Measurements from ENCODE around the gene RFPL3. TPM values are rescaled to one million over a fixed set of nuclear protein-coding genes. Genes with fewer than 3 reads are reported as not detected.

The RFPL3 gene
- total RNA-seq, 2 donors from 2014 or later, result 1.7 TPM; not detected in 1

DNA sequence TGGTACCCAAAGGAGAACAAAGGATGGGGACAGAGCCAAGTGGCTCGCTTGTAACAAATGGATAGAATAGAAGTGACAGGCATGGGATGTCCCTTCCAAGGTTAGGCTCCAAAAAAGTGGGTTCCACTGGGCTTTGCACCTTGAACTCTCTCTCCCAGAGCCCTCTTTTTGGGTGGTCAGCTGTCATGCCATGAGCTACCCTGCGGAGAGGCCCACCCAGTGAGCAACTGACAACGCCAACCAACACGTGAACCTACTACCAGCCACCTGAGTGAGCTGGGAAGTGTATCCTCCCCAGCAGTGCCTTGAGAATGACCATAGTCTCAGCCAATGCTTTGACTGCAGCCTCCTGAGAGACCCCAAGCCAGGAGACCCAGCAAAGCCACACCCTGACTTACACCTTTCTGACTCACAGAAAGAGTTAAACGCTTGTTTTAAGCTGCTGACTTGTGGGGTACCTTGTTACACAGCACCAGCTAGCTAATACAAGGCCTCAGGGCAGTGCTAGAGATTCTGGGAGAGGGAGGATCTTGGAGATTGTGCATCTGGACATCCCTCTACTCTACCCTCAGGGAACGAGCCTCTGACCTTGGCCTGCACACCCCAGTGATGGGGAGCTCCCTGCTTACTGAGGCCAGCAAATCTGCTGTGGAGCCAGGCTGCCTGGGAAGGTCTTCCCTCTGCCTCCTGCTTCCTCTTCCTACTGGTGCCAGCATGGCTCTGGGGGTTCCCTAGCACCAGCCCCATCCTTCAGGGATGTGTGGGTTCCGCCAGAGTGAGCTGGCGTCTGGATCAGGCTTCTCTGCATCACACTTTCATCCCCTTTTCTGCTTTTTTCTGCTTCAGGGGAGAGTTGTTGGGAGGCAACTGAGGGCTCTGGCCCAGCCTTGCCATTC lies 29.1 kb upstream of the RFPL3 start:
- DNase-seq (ENCODE audit: low spot score), result no peak
- Histone ChIP-seq H3K9me3 (no peaks in the 10 kb centered on the region), H3K27ac (no peak overlapping the region), H3K4me1 (replicated peaks) (no peaks in the 10 kb centered on the region), H3K4me3 (no peak overlapping the region), H3K36me3 (no peaks in the 10 kb centered on the region), H3K27me3 (replicated peaks; ENCODE audit: insufficient read depth) (no peaks in the 10 kb centered on the region)
- WGBS, result 93% methylated on average over 8 of the region's 8 CpGs
- intact Hi-C loops (cut with DNase I), result no loop called here
- TF ChIP-seq POLR2AphosphoS5 (IDR thresholded peaks at IDR 0.05), result no peak
- TF ChIP-seq, protein P1, sequence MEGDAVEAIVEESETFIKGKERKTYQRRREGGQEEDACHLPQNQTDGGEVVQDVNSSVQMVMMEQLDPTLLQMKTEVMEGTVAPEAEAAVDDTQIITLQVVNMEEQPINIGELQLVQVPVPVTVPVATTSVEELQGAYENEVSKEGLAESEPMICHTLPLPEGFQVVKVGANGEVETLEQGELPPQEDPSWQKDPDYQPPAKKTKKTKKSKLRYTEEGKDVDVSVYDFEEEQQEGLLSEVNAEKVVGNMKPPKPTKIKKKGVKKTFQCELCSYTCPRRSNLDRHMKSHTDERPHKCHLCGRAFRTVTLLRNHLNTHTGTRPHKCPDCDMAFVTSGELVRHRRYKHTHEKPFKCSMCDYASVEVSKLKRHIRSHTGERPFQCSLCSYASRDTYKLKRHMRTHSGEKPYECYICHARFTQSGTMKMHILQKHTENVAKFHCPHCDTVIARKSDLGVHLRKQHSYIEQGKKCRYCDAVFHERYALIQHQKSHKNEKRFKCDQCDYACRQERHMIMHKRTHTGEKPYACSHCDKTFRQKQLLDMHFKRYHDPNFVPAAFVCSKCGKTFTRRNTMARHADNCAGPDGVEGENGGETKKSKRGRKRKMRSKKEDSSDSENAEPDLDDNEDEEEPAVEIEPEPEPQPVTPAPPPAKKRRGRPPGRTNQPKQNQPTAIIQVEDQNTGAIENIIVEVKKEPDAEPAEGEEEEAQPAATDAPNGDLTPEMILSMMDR (IDR thresholded peaks at IDR 0.05), result no peak
- no peak for TF ChIP-seq POLR2A (IDR thresholded peaks at IDR 0.05)

- Histone ChIP-seq H3K9me3 (no peaks in the 10 kb centered on the region), H3K27ac (no peak overlapping the region), H3K27me3 (replicated peaks; ENCODE audit: insufficient read depth) (no peaks in the 10 kb centered on the region), H3K4me3 (no peak overlapping the region), H3K36me3 (no peaks in the 10 kb centered on the region), H3K4me1 (replicated peaks) (no peaks in the 10 kb centered on the region)
- intact Hi-C loops (cut with DNase I), result no loop called here
- no peak for DNase-seq (ENCODE audit: low spot score)
- WGBS, result 83% methylated on average over 8 of the region's 8 CpGs
- TF ChIP-seq POLR2AphosphoS5 (IDR thresholded peaks at IDR 0.05) (no peak), POLR2A (IDR thresholded peaks at IDR 0.05) (no peak)
- TF ChIP-seq, protein P1 (IDR thresholded peaks at IDR 0.05), result no peak
Measured at GRCh38 chr22:32329202-32329645, 28.4 kb upstream of the RFPL3 start.

- Histone ChIP-seq H3K4me1 (replicated peaks) (no peaks in the 10 kb centered on the region), H3K36me3 (no peaks in the 10 kb centered on the region), H3K4me3 (no peak overlapping the region), H3K27me3 (replicated peaks; ENCODE audit: insufficient read depth) (no peaks in the 10 kb centered on the region), H3K9me3 (no peaks in the 10 kb centered on the region), H3K27ac (no peak overlapping the region)
- intact Hi-C loops (cut with DNase I), result no loop called here
- no peak for DNase-seq (ENCODE audit: low spot score)
- WGBS, result 76% methylated on average over 28 of the region's 28 CpGs
- TF ChIP-seq POLR2A (IDR thresholded peaks at IDR 0.05), result no peak
- TF ChIP-seq POLR2AphosphoS5 (IDR thresholded peaks at IDR 0.05), result no peak
- TF ChIP-seq, protein P1 (IDR thresholded peaks at IDR 0.05), result no peak
Measured at GRCh38 chr22:32331236-32331917, 26.3 kb upstream of the RFPL3 start.

GRCh38 chr22:32331918-32332725 lies 25.5 kb upstream of the RFPL3 start:
- Histone ChIP-seq H3K27ac (no peak overlapping the region), H3K9me3 (no peaks in the 10 kb centered on the region), H3K4me1 (replicated peaks) (no peaks in the 10 kb centered on the region), H3K4me3 (no peak overlapping the region), H3K36me3 (no peaks in the 10 kb centered on the region), H3K27me3 (replicated peaks; ENCODE audit: insufficient read depth) (no peaks in the 10 kb centered on the region)
- 74% methylated on average over 15 of the region's 15 CpGs for WGBS
- DNase-seq (ENCODE audit: low spot score), result no peak
- TF ChIP-seq, protein P1 (IDR thresholded peaks at IDR 0.05), result no peak
- TF ChIP-seq POLR2A (IDR thresholded peaks at IDR 0.05), result no peak
- no peak for TF ChIP-seq POLR2AphosphoS5 (IDR thresholded peaks at IDR 0.05)
- intact Hi-C loops (cut with DNase I), result no loop called here
